HAP-1 (cell line): ENCODE measurements around the gene KRT7.
A peak's percentile ranks its signal among the peaks of the same experiment; 100 is the strongest.
"Not testable (repeated sequence)": the region's sequence is repeated elsewhere in the genome, so short reads cannot be mapped to it uniquely, and the experiment has no call there.

Experiments
- DNase-seq, 2 experiments: peaks; one replicate each; pipeline ENCODE4 v3.0.0-alpha.2; 2016 to 2020; ENCODE audit warnings: low spot score in 2 of 2
- H3K27me3 ChIP-seq: fragments of 250-450 bp; sonication (Bioruptor Pico); 2 replicates; pipeline ENCODE4 v1.5.1; 2020; ENCODE audit warnings: low read depth, mild to moderate bottlenecking, moderate library complexity
- H3K36me3 ChIP-seq: fragments of 250-450 bp; sonication (Bioruptor Pico); replicated peaks from 2 replicates; pipeline ENCODE4 v1.5.1; 2020; ENCODE audit warnings: mild to moderate bottlenecking
- H3K4me1 ChIP-seq: fragments of 250-450 bp; sonication (Bioruptor Pico); 2 replicates; pipeline ENCODE4 v1.5.1; 2020; ENCODE audit warnings: mild to moderate bottlenecking
- H3K4me3 ChIP-seq: fragments of 250-450 bp; sonication (Bioruptor Pico); 2 replicates; pipeline ENCODE4 v1.5.1; 2020; ENCODE audit warnings: mild to moderate bottlenecking, moderate library complexity
- H3K9me3 ChIP-seq: fragments of 250-450 bp; sonication (Bioruptor Pico); 2 replicates; pipeline ENCODE4 v1.5.1; 2020; ENCODE audit warnings: mild to moderate bottlenecking, moderate library complexity
- in situ Hi-C: fragments of 300-500 bp; cut with MboI; formaldehyde crosslinking; loops from 3 replicates; pipeline ENCODE4 v1.14.3; 2020; ENCODE audit warnings: low sequenced_read_pairs, inconsistent platforms, mixed read lengths

KRT7 gene

DNA sequence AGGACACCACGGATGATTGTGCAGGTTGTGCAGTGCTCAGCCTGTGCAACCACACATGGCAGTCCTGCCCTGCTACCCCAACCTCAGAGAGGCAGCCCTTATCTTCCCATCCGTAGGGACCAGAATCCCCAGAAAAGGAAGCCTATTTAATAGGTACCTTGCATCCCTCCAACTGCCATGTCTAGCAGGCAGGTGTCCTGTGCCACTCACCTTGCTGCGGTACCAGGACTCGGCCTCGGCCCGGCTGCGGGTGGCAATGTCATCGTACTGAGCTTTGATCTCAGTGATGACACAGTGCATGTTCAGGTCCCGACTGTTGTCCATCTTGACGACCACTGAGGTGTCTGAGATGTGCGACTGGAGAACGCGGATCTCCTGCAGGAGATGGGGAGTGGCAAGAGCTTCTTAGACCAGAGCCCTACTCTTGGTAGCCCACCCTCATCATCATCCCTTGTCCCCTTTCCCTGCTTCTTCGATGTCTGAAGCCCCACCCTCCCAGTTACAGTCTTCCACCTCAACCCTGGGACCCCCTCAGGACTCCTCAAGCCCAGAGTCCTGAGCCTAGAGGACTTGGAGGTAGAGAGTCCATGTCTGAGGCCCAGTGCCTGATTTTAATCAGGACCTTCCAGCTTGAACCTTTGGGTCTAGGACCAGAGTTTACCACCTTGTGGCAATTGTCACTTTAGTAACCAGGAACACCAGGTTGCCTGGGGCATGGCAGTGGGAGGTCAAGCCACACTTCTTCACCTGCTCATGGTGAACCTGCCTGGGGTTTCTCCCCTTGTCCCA is 20.5 kb downstream of the KRT7 start:
- DNase-seq = no peak
- no peak overlapping the region for H3K4me3 ChIP-seq
- no peaks in the 10 kb centered on the region for H3K36me3 ChIP-seq
- in situ Hi-C loops = no loop called here
- no peaks in the 10 kb centered on the region for H3K9me3 ChIP-seq
- H3K27me3 ChIP-seq = no peaks in the 10 kb centered on the region
- H3K4me1 ChIP-seq = no peaks in the 10 kb centered on the region

DNA sequence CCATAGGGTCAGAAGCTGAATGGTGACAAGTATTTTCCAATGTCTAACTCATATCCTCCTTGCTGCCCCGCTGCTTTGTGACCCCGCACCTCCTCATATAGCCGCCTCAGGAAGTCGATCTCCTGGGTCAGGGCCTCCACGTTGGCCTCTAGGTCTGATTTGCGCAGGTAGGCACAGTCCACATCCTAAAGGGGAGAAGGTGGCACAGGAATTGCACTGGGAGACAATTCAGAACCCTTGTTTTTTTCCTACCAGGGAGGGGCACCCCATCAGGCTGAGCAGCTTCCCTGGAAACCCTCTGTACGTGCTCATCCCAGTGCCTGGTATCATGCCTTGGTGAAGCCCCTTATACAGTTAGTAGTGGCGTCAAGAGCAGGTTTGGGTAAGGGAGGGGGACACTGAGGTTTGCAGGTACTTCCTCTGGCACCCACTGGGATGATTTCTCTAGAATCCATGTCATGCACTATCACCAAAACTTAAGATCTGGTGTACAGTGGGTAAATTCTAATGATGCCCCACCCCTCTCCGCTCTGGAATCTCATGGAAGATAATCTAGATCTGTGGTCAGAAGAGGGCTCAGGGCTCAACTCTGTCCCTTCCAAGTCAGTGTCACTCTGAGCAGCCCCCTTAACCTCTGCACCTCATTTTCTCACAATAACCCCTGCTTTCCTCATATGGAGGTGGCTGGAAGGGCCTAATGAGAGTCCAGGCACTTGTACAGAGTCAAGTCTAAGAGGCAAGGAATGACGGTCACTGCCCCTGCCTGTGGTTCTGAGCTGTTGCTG is 21.3 kb downstream of the KRT7 start:
- in situ Hi-C loops = no loop called here
- Histone ChIP-seq H3K4me1 (no peaks in the 10 kb centered on the region), H3K36me3 (no peaks in the 10 kb centered on the region), H3K9me3 (no peaks in the 10 kb centered on the region; the same call in 1 of the 2 replicates), H3K4me3 (no peak overlapping the region), H3K27me3 (no peaks in the 10 kb centered on the region)
- DNase-seq = no peak

- DNase-seq = no peak
- peaks cover 1% of the 10 kb centered on the region for H3K4me1 ChIP-seq
- H3K9me3 ChIP-seq = no peaks in the 10 kb centered on the region; the same call in 1 of the 2 replicates
- no peaks in the 10 kb centered on the region for H3K36me3 ChIP-seq
- in situ Hi-C loops = no loop called here
- H3K27me3 ChIP-seq = no peaks in the 10 kb centered on the region
- no peak overlapping the region for H3K4me3 ChIP-seq
These were observed 22.1 kb downstream of the KRT7 start for GRCh38 chr12:52254965-52255751.

GRCh38 chr12:52255926-52256583 is 23.0 kb downstream of the KRT7 start:
- in situ Hi-C loops = no loop called here
- DNase-seq = no peak
- Histone ChIP-seq H3K9me3 (no peaks in the 10 kb centered on the region; the same call in 1 of the 2 replicates), H3K4me1 (peaks cover 10% of the 10 kb centered on the region), H3K27me3 (no peaks in the 10 kb centered on the region), H3K4me3 (no peak overlapping the region), H3K36me3 (no peaks in the 10 kb centered on the region)

- DNase-seq = no peak
- Histone ChIP-seq H3K27me3 (no peaks in the 10 kb centered on the region), H3K9me3 (no peaks in the 10 kb centered on the region; the same call in 1 of the 2 replicates), H3K4me1 (peaks cover 15% of the 10 kb centered on the region), H3K4me3 (no peak overlapping the region), H3K36me3 (no peaks in the 10 kb centered on the region)
- in situ Hi-C loops = no loop called here
These were observed 23.5 kb downstream of the KRT7 start for GRCh38 chr12:52256584-52256935.

- no peak overlapping the region for H3K4me3 ChIP-seq
- in situ Hi-C loops = no loop called here
- DNase-seq = no peak
- H3K9me3 ChIP-seq = no peaks in the 10 kb centered on the region; the same call in 1 of the 2 replicates
- H3K27me3 ChIP-seq = no peaks in the 10 kb centered on the region
- peaks cover 15% of the 10 kb centered on the region for H3K4me1 ChIP-seq
- H3K36me3 ChIP-seq = no peaks in the 10 kb centered on the region
These were observed 24.1 kb downstream of the KRT7 start for GRCh38 chr12:52257074-52257551.

DNA sequence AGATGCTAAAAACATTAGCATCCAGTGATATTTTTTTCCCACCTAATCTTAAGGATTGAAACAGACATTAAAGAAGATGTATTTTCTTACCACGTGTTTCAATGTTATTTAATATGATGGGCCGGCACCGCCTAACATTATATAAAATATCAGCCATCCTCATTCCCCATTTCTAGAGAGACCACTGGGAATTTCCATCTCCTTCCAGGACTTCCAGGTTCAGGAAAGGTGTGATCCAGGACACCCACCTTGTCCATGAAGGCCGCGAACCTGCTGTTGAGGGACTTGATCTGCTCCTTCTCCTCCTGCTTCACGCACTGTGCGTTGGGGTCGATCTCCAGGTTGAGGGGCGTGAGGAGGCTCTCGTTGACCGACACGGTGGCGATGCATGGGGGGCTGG is 24.9 kb downstream of the KRT7 start:
- H3K4me3 ChIP-seq, DNase-seq, in situ Hi-C loops, H3K36me3 ChIP-seq, H3K9me3 ChIP-seq, H3K27me3 ChIP-seq: not testable (repeated sequence)
- H3K4me1 ChIP-seq = peaks cover 15% of the 10 kb centered on the region

- Histone ChIP-seq H3K36me3 (no peaks in the 10 kb centered on the region), H3K9me3 (no peaks in the 10 kb centered on the region; the same call in 1 of the 2 replicates), H3K4me3 (no peak overlapping the region), H3K4me1 (peaks cover 15% of the 10 kb centered on the region), H3K27me3 (no peaks in the 10 kb centered on the region)
- in situ Hi-C loops = no loop called here
- DNase-seq = no peak
These were observed 25.4 kb downstream of the KRT7 start for GRCh38 chr12:52258335-52258901.

- Histone ChIP-seq H3K9me3 (no peaks in the 10 kb centered on the region; the same call in 1 of the 2 replicates), H3K4me3 (no peak overlapping the region), H3K27me3 (no peaks in the 10 kb centered on the region), H3K4me1 (peaks cover 15% of the 10 kb centered on the region), H3K36me3 (no peaks in the 10 kb centered on the region)
- no peak for DNase-seq
- in situ Hi-C loops = no loop called here
These were observed 26.7 kb downstream of the KRT7 start for GRCh38 chr12:52259657-52260243.

GRCh38 chr12:52260361-52261207 is 27.5 kb downstream of the KRT7 start:
- peaks cover 15% of the 10 kb centered on the region for H3K4me1 ChIP-seq
- H3K27me3 ChIP-seq = no peaks in the 10 kb centered on the region
- no peaks in the 10 kb centered on the region; the same call in 1 of the 2 replicates for H3K9me3 ChIP-seq
- DNase-seq = peak; percentile 62 to 65
- no peak overlapping the region for H3K4me3 ChIP-seq
- in situ Hi-C loops = no loop called here
- H3K36me3 ChIP-seq = no peaks in the 10 kb centered on the region

DNA sequence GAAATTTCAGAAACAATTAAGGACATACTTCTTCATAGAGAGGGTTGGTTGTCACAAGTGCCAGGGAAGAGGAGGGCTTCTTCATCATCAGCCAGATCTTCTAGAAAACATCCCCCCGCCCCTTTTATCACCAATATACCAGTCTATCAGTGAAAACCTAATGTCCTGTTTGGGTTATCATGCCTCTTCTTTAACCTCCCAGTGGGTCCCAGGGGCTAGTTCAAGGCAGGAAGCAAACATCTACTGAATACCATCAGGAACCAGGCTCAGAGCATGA is 28.1 kb downstream of the KRT7 start:
- Histone ChIP-seq H3K36me3 (no peaks in the 10 kb centered on the region), H3K9me3 (no peaks in the 10 kb centered on the region; the same call in 1 of the 2 replicates), H3K4me3 (no peak overlapping the region), H3K4me1 (peaks cover 15% of the 10 kb centered on the region), H3K27me3 (no peaks in the 10 kb centered on the region)
- no peak for DNase-seq
- in situ Hi-C loops = no loop called here

- H3K9me3 ChIP-seq = no peaks in the 10 kb centered on the region; the same call in 1 of the 2 replicates
- H3K36me3 ChIP-seq = no peaks in the 10 kb centered on the region
- in situ Hi-C loops = no loop called here
- no peak for DNase-seq
- peaks cover 15% of the 10 kb centered on the region for H3K4me1 ChIP-seq
- H3K4me3 ChIP-seq = no peak overlapping the region
- no peaks in the 10 kb centered on the region for H3K27me3 ChIP-seq
These were observed 29.2 kb downstream of the KRT7 start for GRCh38 chr12:52262286-52262685.
